NCI-H1048 (cell line): Measurements from ENCODE around the gene CHTOP.

Experiments
- DNase-seq: peaks from one replicate; lab custom pipeline; 2025; lab: John Stamatoyannopoulos, UW

CHTOP gene

GRCh38 chr1:153687346-153688125 lies 53.7 kb downstream of the CHTOP start:
- DNase-seq = no peak

- DNase-seq = no peak
Observed at GRCh38 chr1:153688276-153688675, 54.4 kb downstream of the CHTOP start.

GRCh38 chr1:153688736-153689328 lies 55.0 kb downstream of the CHTOP start:
- no peak for DNase-seq

DNA sequence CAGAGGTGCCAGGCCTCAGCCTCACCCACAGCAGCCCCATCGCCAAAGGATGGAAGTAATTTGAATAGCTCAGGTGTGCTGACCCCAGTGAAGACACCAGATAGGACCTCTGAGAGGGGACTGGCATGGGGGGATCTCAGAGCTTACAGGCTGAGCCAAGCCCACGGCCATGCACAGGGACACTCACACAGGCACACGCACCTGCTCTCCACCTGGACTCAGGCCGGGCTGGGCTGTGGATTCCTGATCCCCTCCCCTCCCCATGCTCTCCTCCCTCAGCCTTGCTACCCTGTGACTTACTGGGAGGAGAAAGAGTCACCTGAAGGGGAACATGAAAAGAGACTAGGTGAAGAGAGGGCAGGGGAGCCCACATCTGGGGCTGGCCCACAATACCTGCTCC lies 59.6 kb downstream of the CHTOP start:
- no peak for DNase-seq
